ENCODE measurements around the gene GUF1.

Gene GUF1

GRCh38 chr4:44678094-44679041 is at the start of gene GUF1:
Gene GUF1, plus strand, starts transcription at chr4:44678420. Its CDS starts 203 bp downstream, at chr4:44678623.
- Histone ChIP-seq H3K9me3 (ENCODE audit: control insufficient read depth, insufficient read depth, low read length) (no peaks in the 10 kb centered on the region), H3K9ac (ENCODE audit: low read depth, low read length) (peak within 1 kb of the TSS; percentile 96), H3K36me3 (ENCODE audit: insufficient read depth, low read length) (peaks cover 1% of the 10 kb centered on the region), H3K4me1 (ENCODE audit: insufficient read depth, low read length) (peaks cover 5% of the 10 kb centered on the region; the same call in 1 of the 2 replicates)

- no peaks in the 10 kb centered on the region for H3K4me1 ChIP-seq (ENCODE audit: insufficient read depth, low read length)
- H3K9me3 ChIP-seq (ENCODE audit: control insufficient read depth, insufficient read depth, low read length), result no peaks in the 10 kb centered on the region
- no peak overlapping the region for H3K9ac ChIP-seq (ENCODE audit: low read depth, low read length)
- no peaks in the 10 kb centered on the region for H3K36me3 ChIP-seq (ENCODE audit: insufficient read depth, low read length)
These were observed 48.8 kb upstream of the GUF1 start for GRCh38 chr4:44629280-44629866.

GRCh38 chr4:44632089-44632488 is 46.1 kb upstream of the GUF1 start:
- Histone ChIP-seq H3K4me1 (ENCODE audit: insufficient read depth, low read length) (no peaks in the 10 kb centered on the region), H3K9me3 (ENCODE audit: control insufficient read depth, insufficient read depth, low read length) (no peaks in the 10 kb centered on the region), H3K36me3 (ENCODE audit: insufficient read depth, low read length) (no peaks in the 10 kb centered on the region), H3K9ac (ENCODE audit: low read depth, low read length) (no peak overlapping the region)

GRCh38 chr4:44632733-44633132 is 45.5 kb upstream of the GUF1 start:
- no peaks in the 10 kb centered on the region for H3K36me3 ChIP-seq (ENCODE audit: insufficient read depth, low read length)
- no peaks in the 10 kb centered on the region for H3K9me3 ChIP-seq (ENCODE audit: control insufficient read depth, insufficient read depth, low read length)
- no peaks in the 10 kb centered on the region for H3K4me1 ChIP-seq (ENCODE audit: insufficient read depth, low read length)
- H3K9ac ChIP-seq (ENCODE audit: low read depth, low read length), result no peak overlapping the region

- Histone ChIP-seq H3K36me3 (ENCODE audit: insufficient read depth, low read length) (no peaks in the 10 kb centered on the region), H3K4me1 (ENCODE audit: insufficient read depth, low read length) (no peaks in the 10 kb centered on the region), H3K9ac (ENCODE audit: low read depth, low read length) (no peak overlapping the region), H3K9me3 (ENCODE audit: control insufficient read depth, insufficient read depth, low read length) (no peaks in the 10 kb centered on the region; the same call in 1 of the 2 replicates)
These were observed 40.1 kb upstream of the GUF1 start for GRCh38 chr4:44638091-44638490.

- H3K4me1 ChIP-seq (ENCODE audit: insufficient read depth, low read length), result no peaks in the 10 kb centered on the region
- no peaks in the 10 kb centered on the region for H3K36me3 ChIP-seq (ENCODE audit: insufficient read depth, low read length)
- peaks cover 5% of the 10 kb centered on the region for H3K9me3 ChIP-seq (ENCODE audit: control insufficient read depth, insufficient read depth, low read length)
- H3K9ac ChIP-seq (ENCODE audit: low read depth, low read length), result no peak overlapping the region
These were observed 32.1 kb upstream of the GUF1 start for GRCh38 chr4:44646151-44646550.

GRCh38 chr4:44651425-44651824 is 26.8 kb upstream of the GUF1 start, which contains the start of gene YIPF7:
Gene YIPF7, minus strand, starts transcription at chr4:44651625. Its CDS starts 1,525 bp downstream, at chr4:44650100.
- H3K4me1 ChIP-seq (ENCODE audit: insufficient read depth, low read length), result no peaks in the 10 kb centered on the region
- no peaks in the 10 kb centered on the region for H3K36me3 ChIP-seq (ENCODE audit: insufficient read depth, low read length)
- H3K9me3 ChIP-seq (ENCODE audit: control insufficient read depth, insufficient read depth, low read length), result no peaks in the 10 kb centered on the region
- H3K9ac ChIP-seq (ENCODE audit: low read depth, low read length), result no peak within 1 kb of the TSS

GRCh38 chr4:44652002-44652401 is 26.2 kb upstream of the GUF1 start:
- no peaks in the 10 kb centered on the region for H3K9me3 ChIP-seq (ENCODE audit: control insufficient read depth, insufficient read depth, low read length)
- H3K9ac ChIP-seq (ENCODE audit: low read depth, low read length), result no peak overlapping the region
- H3K36me3 ChIP-seq (ENCODE audit: insufficient read depth, low read length), result no peaks in the 10 kb centered on the region
- H3K4me1 ChIP-seq (ENCODE audit: insufficient read depth, low read length), result no peaks in the 10 kb centered on the region

GRCh38 chr4:44660396-44660795 is 17.8 kb upstream of the GUF1 start:
- H3K36me3 ChIP-seq (ENCODE audit: insufficient read depth, low read length), result no peaks in the 10 kb centered on the region
- peaks cover 4% of the 10 kb centered on the region; the same call in 1 of the 2 replicates for H3K4me1 ChIP-seq (ENCODE audit: insufficient read depth, low read length)
- H3K9ac ChIP-seq (ENCODE audit: low read depth, low read length), result no peak overlapping the region
- H3K9me3 ChIP-seq (ENCODE audit: control insufficient read depth, insufficient read depth, low read length), result no peaks in the 10 kb centered on the region

- no peaks in the 10 kb centered on the region for H3K36me3 ChIP-seq (ENCODE audit: insufficient read depth, low read length)
- H3K9me3 ChIP-seq (ENCODE audit: control insufficient read depth, insufficient read depth, low read length), result no peaks in the 10 kb centered on the region
- peaks cover 4% of the 10 kb centered on the region; the same call in 1 of the 2 replicates for H3K4me1 ChIP-seq (ENCODE audit: insufficient read depth, low read length)
- no peak overlapping the region for H3K9ac ChIP-seq (ENCODE audit: low read depth, low read length)
These were observed 16.1 kb upstream of the GUF1 start for GRCh38 chr4:44661940-44662622.

GRCh38 chr4:44662623-44663005 is 15.6 kb upstream of the GUF1 start:
- no peaks in the 10 kb centered on the region for H3K9me3 ChIP-seq (ENCODE audit: control insufficient read depth, insufficient read depth, low read length)
- peaks cover 4% of the 10 kb centered on the region; the same call in 1 of the 2 replicates for H3K4me1 ChIP-seq (ENCODE audit: insufficient read depth, low read length)
- no peak overlapping the region for H3K9ac ChIP-seq (ENCODE audit: low read depth, low read length)
- H3K36me3 ChIP-seq (ENCODE audit: insufficient read depth, low read length), result no peaks in the 10 kb centered on the region

- H3K4me1 ChIP-seq (ENCODE audit: insufficient read depth, low read length), result peaks cover 4% of the 10 kb centered on the region; the same call in 1 of the 2 replicates
- H3K9me3 ChIP-seq (ENCODE audit: control insufficient read depth, insufficient read depth, low read length), result no peaks in the 10 kb centered on the region
- H3K36me3 ChIP-seq (ENCODE audit: insufficient read depth, low read length), result no peaks in the 10 kb centered on the region
- no peak overlapping the region for H3K9ac ChIP-seq (ENCODE audit: low read depth, low read length)
These were observed 14.5 kb upstream of the GUF1 start for GRCh38 chr4:44663539-44664263.

GRCh38 chr4:44668526-44668925 is 9.7 kb upstream of the GUF1 start:
- Histone ChIP-seq H3K36me3 (ENCODE audit: insufficient read depth, low read length) (no peaks in the 10 kb centered on the region), H3K9me3 (ENCODE audit: control insufficient read depth, insufficient read depth, low read length) (no peaks in the 10 kb centered on the region), H3K9ac (ENCODE audit: low read depth, low read length) (no peak overlapping the region), H3K4me1 (ENCODE audit: insufficient read depth, low read length) (no peaks in the 10 kb centered on the region)
